ENCODE data around the gene CD83. TPM values are rescaled to one million over a fixed set of nuclear protein-coding genes. Genes with fewer than 3 reads are reported as not detected.

Gene CD83
- total and polyA plus RNA-seq, 2 of the 8 experiments (the other 6 are each of a cell fraction or from before 2014, with no cell fraction given): 4.6 to 8.5 TPM

- no peak overlapping the region for H2BK12ac ChIP-seq (ENCODE audit: low read depth, low read length)
- POLR2A ChIA-PET (ENCODE audit: partially characterized antibody): interaction anchor here (0.6 kb wide), 1 partner anchor 150 kb away, joined by 6 read pairs; no protein-coding TSS in a partner anchor
- no peak overlapping the region for H3K23ac ChIP-seq (ENCODE audit: insufficient read length)
- DNase-seq (ENCODE audit: low read depth in 1 of 2, low spot score in 2 of 2) (no peak), FAIRE-seq (no peak)
- no peak overlapping the region for H2BK5ac ChIP-seq (ENCODE audit: low read depth, low read length)
- H3K4me1 ChIP-seq (replicated peaks in 1 of 4; ENCODE audit: control insufficient read depth in 3 of 4, insufficient read depth in 4 of 4, low read length in 3 of 4): no peaks in the 10 kb centered on the region
- H3K4me3 ChIP-seq (ENCODE audit: extremely low read depth in 1 of 4, insufficient read depth in 2 of 4, low read depth in 3 of 4, low read length in 4 of 4): no peak overlapping the region
- no peak overlapping the region for H4K8ac ChIP-seq (ENCODE audit: extremely low read depth, insufficient read depth, low read length)
- H2AFZ ChIP-seq (ENCODE audit: low read length): no peak overlapping the region
- no peaks in the 10 kb centered on the region for H4K20me1 ChIP-seq (replicated peaks in 1 of 2; ENCODE audit: control insufficient read depth in 1 of 2, insufficient read depth in 2 of 2, low read length in 2 of 2)
- no peak overlapping the region for H3K4ac ChIP-seq (replicated peaks; ENCODE audit: insufficient read length, low read depth, low read length)
- no peaks in the 10 kb centered on the region for H3K79me2 ChIP-seq (ENCODE audit: control insufficient read depth in 1 of 2, insufficient read depth in 2 of 2, low read length in 2 of 2)
- H3K23me2 ChIP-seq (ENCODE audit: low read depth, low read length): no peaks in the 10 kb centered on the region
- H2AK5ac ChIP-seq (ENCODE audit: low read depth, low read length): no peak overlapping the region
- H3K9me3 ChIP-seq (ENCODE audit: insufficient read depth in 2 of 2, low read depth in 1 of 2, low read length in 1 of 2): no peaks in the 10 kb centered on the region
- no peak overlapping the region for H3K56ac ChIP-seq (replicated peaks; ENCODE audit: insufficient read length, low read depth, low read length)
- 87% methylated on average over 5 of the region's 5 CpGs; no CpG with 5 or more reads in 1 of the 2 experiments for WGBS, 2 experiments (ENCODE audit: extremely low coverage in 1 of 2, insufficient coverage in 1 of 2, insufficient read length in 1 of 2, insufficient replicate concordance in 2 of 2, low coverage in 1 of 2, low lambda C conversion rate in 2 of 2, missing lambda C conversion rate in 1 of 2)
- CTCF ChIA-PET (ENCODE audit: partially characterized antibody): interaction anchor here (0.8 to 1.7 kb wide), 5 partner anchors 16 to 163 kb away, joined by 3 to 9 read pairs (median 4); no protein-coding TSS in a partner anchor
- H3K18ac ChIP-seq (ENCODE audit: extremely low read depth, low read length): no peak overlapping the region
- no peak overlapping the region for H4K91ac ChIP-seq (replicated peaks; ENCODE audit: insufficient read length, low read length)
- H3K4me2 ChIP-seq (ENCODE audit: insufficient read depth in 1 of 2, low read depth in 2 of 2, low read length in 2 of 2): no peak overlapping the region
- H3K36me3 ChIP-seq (ENCODE audit: control insufficient read depth in 2 of 4, insufficient read depth in 4 of 4, low read length in 3 of 4): no peaks in the 10 kb centered on the region
- H2BK20ac ChIP-seq (ENCODE audit: low read length): no peak overlapping the region
- H2BK15ac ChIP-seq (ENCODE audit: low read length): no peak overlapping the region
- no peak overlapping the region for H3K27ac ChIP-seq (ENCODE audit: low read depth, low read length)
- H4K5ac ChIP-seq (ENCODE audit: insufficient read length, low read depth, low read length): no peak overlapping the region
- no peaks in the 10 kb centered on the region for H3K27me3 ChIP-seq (replicated peaks in 1 of 4; ENCODE audit: control insufficient read depth in 3 of 4, extremely low read depth in 1 of 4, insufficient read depth in 3 of 4, low read length in 3 of 4)
- no peaks in the 10 kb centered on the region for H3K79me1 ChIP-seq (ENCODE audit: low read depth, low read length)
- TF ChIP-seq, protein P1, sequence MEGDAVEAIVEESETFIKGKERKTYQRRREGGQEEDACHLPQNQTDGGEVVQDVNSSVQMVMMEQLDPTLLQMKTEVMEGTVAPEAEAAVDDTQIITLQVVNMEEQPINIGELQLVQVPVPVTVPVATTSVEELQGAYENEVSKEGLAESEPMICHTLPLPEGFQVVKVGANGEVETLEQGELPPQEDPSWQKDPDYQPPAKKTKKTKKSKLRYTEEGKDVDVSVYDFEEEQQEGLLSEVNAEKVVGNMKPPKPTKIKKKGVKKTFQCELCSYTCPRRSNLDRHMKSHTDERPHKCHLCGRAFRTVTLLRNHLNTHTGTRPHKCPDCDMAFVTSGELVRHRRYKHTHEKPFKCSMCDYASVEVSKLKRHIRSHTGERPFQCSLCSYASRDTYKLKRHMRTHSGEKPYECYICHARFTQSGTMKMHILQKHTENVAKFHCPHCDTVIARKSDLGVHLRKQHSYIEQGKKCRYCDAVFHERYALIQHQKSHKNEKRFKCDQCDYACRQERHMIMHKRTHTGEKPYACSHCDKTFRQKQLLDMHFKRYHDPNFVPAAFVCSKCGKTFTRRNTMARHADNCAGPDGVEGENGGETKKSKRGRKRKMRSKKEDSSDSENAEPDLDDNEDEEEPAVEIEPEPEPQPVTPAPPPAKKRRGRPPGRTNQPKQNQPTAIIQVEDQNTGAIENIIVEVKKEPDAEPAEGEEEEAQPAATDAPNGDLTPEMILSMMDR (IDR thresholded peaks at IDR 0.05; ENCODE audit: control extremely low read depth in 1 of 3, insufficient read depth in 1 of 3, low read depth in 1 of 3, low read length in 3 of 3): no peak
- TF ChIP-seq SIRT6 (IDR thresholded peaks at IDR 0.05; ENCODE audit: low read length): no peak
- no peak for TF ChIP-seq YY1 (IDR thresholded peaks at IDR 0.05; ENCODE audit: low read depth, low read length)
- TF ChIP-seq SIX5 (IDR thresholded peaks at IDR 0.05; ENCODE audit: low read depth, low read length): no peak
- no peak for TF ChIP-seq NANOG (IDR thresholded peaks at IDR 0.05; ENCODE audit: insufficient read depth, low read depth, low read length, poor library complexity, severe bottlenecking)
- no peak for TF ChIP-seq RFX5 (IDR thresholded peaks at IDR 0.05; ENCODE audit: borderline replicate concordance, low read depth, low read length)
- TF ChIP-seq GABPA (IDR thresholded peaks at IDR 0.05; ENCODE audit: borderline replicate concordance, insufficient read depth, low read length): no peak
- no peak for TF ChIP-seq RBBP5 (IDR thresholded peaks at IDR 0.05; ENCODE audit: borderline replicate concordance, low read depth, low read length)
- H3K9ac ChIP-seq (replicated peaks in 1 of 4; ENCODE audit: extremely low read depth in 1 of 4, low read depth in 3 of 4, low read length in 3 of 4): no peak overlapping the region
- H3K14ac ChIP-seq (ENCODE audit: insufficient read length): no peak overlapping the region
- no peak overlapping the region for H2BK120ac ChIP-seq (replicated peaks; ENCODE audit: low read depth, low read length)
Observed at GRCh38 chr6:14072084-14072483, 45.5 kb upstream of the CD83 start.
